Inferior parietal cortex (tissue), 1 donor: ENCODE measurements around the gene RXRA.

ENCODE experiments used
- DNase-seq: peaks from one replicate; pipeline ENCODE4 v3.0.0-alpha.2; 2016; ENCODE audit errors: extremely low spot score

RXRA gene

GRCh38 chr9:134381671-134382516, 55.6 kb downstream of the RXRA start:
- no peak for DNase-seq

DNA sequence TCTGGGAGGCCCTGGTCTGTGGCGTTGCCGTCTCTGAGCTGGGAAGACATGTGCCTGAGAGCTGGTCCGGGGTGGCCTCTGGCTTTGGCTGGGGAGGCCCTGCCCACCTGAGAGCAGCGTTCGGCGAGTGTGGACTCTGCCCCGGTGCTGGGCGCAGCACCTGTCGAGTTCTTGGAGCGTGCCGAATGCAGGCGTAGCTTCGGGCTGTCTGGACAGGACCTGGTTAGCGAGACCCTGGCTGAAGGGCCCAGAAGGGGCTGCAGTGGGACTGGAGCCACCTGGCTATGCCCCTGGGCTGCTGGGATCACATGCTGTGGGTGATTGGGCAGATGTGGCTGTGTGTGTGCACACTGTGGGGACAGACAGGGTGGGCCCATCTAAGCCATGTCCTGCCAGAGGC, 56.5 kb downstream of the RXRA start:
- no peak for DNase-seq

DNA sequence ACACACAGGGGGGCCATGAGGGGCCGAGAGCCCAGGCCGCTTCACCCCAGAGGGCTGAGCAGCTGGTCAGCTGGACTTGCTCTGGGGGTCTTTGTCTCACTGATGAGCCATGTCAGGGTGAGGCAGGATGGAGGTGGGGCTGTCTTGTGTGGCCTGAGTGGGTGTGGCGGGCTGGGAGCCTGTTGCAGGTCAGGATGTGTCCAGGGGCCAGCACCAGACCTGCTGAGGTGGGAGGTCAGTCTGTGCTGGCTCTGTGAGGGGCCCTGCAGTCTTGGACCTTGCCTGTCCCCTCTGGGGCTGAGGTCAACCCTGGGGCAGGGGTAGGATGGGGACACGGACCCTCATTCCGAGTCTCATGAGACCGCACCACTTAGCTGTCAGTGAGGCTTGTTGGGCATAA, 56.9 kb downstream of the RXRA start:
- no peak for DNase-seq

DNA sequence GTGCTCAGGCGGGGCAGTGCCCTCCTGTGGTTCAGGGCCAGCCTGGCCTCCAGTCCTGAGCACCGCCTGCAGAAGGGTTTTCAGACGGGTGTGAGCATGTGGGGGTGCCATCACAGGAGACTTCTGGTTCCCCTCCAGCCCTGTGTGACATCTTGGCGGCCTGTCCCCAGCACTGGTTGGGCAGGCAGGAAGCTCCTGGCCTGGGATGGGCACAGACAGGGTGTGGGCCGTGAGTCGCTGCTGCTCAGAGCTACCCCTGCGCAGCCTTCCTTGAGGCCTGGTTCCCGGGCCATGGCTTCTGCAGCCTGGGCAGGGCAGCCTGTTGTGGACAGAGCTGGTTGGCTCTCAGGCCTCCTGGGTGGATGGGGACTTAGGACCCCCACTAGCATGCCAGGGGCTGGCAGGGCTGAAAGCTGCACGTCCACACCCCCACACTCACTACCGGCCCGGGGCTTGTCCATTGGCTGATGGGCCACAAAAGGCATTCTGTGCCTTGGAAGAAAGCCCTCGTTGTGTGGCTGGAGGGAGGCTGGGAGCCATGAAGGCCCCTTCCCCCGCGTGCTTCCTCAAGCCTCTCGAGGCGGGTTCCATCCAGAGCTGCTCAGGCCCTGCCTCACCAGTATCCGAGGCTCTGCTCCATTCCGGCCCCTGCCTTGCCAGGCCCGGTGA, 58.7 kb downstream of the RXRA start:
- DNase-seq = peak; percentile 71

DNA sequence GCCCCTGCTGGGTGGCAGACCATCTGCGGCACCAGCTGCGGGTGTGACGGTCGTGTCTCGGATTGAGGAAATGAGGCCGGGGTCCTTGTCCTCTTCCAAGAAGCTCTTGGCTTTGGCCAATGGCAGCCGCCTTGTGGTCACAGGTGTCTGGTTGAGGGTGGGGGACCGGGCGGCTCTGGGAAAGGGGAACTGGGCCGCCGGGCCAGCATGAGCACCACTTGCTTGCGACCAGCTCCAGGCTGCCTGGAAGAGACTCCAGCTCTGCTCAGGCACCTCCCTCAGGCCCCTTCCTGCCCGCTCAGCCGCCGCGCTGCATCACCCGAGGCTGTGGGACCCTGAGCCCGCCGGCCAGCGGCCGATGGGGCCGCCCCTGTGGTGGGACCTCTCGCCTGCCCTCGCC, 59.7 kb downstream of the RXRA start:
- DNase-seq = no peak

- no peak for DNase-seq
Observed at GRCh38 chr9:134386951-134387831, 60.9 kb downstream of the RXRA start.

DNA sequence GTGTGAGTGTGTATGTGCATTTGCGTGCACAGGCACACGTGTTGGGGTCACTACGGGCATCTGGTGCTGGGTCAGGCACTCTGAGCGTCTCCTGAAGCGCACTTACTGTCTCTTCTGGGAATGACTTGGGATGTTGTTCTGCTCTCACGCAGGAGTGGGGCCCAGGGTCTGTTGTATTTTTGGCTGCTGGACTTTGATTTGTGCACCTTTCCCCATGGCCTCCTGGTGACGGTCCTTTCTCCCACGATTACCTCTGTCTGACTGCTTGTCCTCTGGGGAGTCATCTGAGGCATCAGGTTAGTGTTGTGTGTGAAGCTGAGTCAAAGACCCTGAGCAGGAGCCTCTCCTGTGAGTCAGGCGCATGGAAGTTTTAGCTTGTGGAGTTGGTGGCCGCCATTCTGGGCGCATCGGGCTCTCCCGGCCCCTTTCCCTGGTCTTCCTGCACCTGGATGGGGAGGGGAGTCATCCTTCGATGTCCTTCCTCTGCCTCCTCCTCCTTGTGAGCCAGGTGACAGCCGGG, 62.1 kb downstream of the RXRA start:
- no peak for DNase-seq

GRCh38 chr9:134388976-134389375, 62.7 kb downstream of the RXRA start:
- DNase-seq = no peak

- no peak for DNase-seq
Observed at GRCh38 chr9:134389642-134390041, 63.4 kb downstream of the RXRA start.

- DNase-seq = no peak
Observed at GRCh38 chr9:134390537-134390936, 64.3 kb downstream of the RXRA start.

- no peak for DNase-seq
Observed at GRCh38 chr9:134390947-134391318, 64.7 kb downstream of the RXRA start.

GRCh38 chr9:134391319-134392231, 65.3 kb downstream of the RXRA start:
- DNase-seq = no peak

DNA sequence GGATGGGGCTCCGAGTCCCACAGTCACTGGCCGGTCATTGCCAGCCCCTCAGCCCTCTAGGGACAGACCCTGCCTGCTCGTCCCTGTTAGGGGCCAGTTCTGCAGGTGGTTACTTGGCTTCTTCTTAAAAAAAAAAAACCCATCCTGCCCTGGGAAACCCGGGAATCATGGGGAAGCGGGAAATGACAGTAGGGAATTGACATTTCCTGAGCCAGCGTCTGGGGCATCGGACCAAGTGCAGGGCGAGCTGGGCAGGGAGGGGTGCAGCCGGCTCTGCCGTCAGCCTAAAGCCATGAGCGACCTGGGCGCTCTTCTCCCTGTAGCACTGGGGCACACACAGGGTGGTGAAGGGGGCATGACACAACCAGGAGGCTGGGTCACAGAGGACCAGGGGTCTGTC, 66.6 kb downstream of the RXRA start:
- DNase-seq = no peak

GRCh38 chr9:134393582-134394280, 67.5 kb downstream of the RXRA start:
- no peak for DNase-seq

- DNase-seq = no peak
Observed at GRCh38 chr9:134395002-134395517, 68.8 kb downstream of the RXRA start.

- DNase-seq = no peak
Observed at GRCh38 chr9:134395737-134396257, 69.5 kb downstream of the RXRA start.

- no peak for DNase-seq
Observed at GRCh38 chr9:134396258-134396742, 70.0 kb downstream of the RXRA start.

GRCh38 chr9:134396825-134397224, 70.6 kb downstream of the RXRA start:
- no peak for DNase-seq

- DNase-seq = no peak
Observed at GRCh38 chr9:134398756-134399155, 72.5 kb downstream of the RXRA start.
